WTC11 (cell line): ENCODE measurements around the gene ITPR1. TPM values are rescaled to one million over a fixed set of nuclear protein-coding genes. Genes with fewer than 3 reads are reported as not detected.

ENCODE experiments used
- ATAC-seq: fragments of 200-7000 bp; cut with Tn5 transposase; 2 replicates; pipeline ENCODE4 v1.10.0; 2021; ENCODE audit warnings: mild to moderate bottlenecking, moderate library complexity
- CTCF ChIA-PET: fragments of 300-600 bp; sonication (Branson Sonifier 250); formaldehyde crosslinking; loops from one replicate; lab custom pipeline; 2021; ENCODE audit warnings: antibody characterized with exemption; lab: Charles Lee
- POLR2A ChIA-PET: fragments of 350-600 bp; sonication (Branson Sonifier 250); formaldehyde crosslinking; loops from one replicate; lab custom pipeline; 2021; ENCODE audit warnings: antibody characterized with exemption; lab: Charles Lee
- DNase-seq: peaks from one replicate; pipeline ENCODE4 v3.0.0; 2021; ENCODE audit warnings: low spot score
- H3K27ac Mint-ChIP-seq: 2 replicates; pipeline ENCODE4 v1.8.0; 2021; ENCODE audit warnings: mixed read lengths
- H3K27me3 Mint-ChIP-seq: 2 replicates; pipeline ENCODE4 v1.8.0; 2021; ENCODE audit warnings: low read depth, mild to moderate bottlenecking, moderate library complexity, mixed read lengths
- H3K36me3 Mint-ChIP-seq: 2 replicates; pipeline ENCODE4 v1.8.0; 2021; ENCODE audit warnings: mixed read lengths
- H3K4me1 Mint-ChIP-seq: 2 replicates; pipeline ENCODE4 v1.8.0; 2022; ENCODE audit warnings: mixed read lengths
- H3K4me3 Mint-ChIP-seq: 2 replicates; pipeline ENCODE4 v1.8.0; 2021; ENCODE audit warnings: mild to moderate bottlenecking, moderate library complexity, mixed read lengths
- H3K9me3 Mint-ChIP-seq: 2 replicates; pipeline ENCODE4 v1.8.0; 2021; ENCODE audit warnings: mixed read lengths
- AFF4 ChIP-seq: sonication (generic); formaldehyde crosslinking; IDR thresholded peaks from 2 replicates; pipeline ENCODE4 v1.8.1; 2023; ENCODE audit warnings: mild to moderate bottlenecking, missing genetic modification reagents, borderline replicate concordance
- CREM ChIP-seq: sonication (generic); formaldehyde crosslinking; IDR thresholded peaks from 2 replicates; pipeline ENCODE4 v1.8.1; 2022; ENCODE audit warnings: mild to moderate bottlenecking, missing genetic modification reagents, moderate library complexity
- E2F5 ChIP-seq: sonication (generic); formaldehyde crosslinking; IDR thresholded peaks from 2 replicates; pipeline ENCODE4 v1.8.1; 2022; ENCODE audit warnings: mild to moderate bottlenecking, moderate library complexity, missing genetic modification reagents
- FOXK1 ChIP-seq: sonication (generic); formaldehyde crosslinking; IDR thresholded peaks from 2 replicates; pipeline ENCODE4 v1.8.0; 2022; ENCODE audit warnings: mild to moderate bottlenecking, moderate library complexity, missing genetic modification reagents
- HMGA2 ChIP-seq: fragments of 250-450 bp; sonication (Bioruptor Pico); IDR thresholded peaks from 2 replicates; pipeline ENCODE4 v1.4.0; 2021; ENCODE audit warnings: mild to moderate bottlenecking, moderate library complexity
- IRF2 ChIP-seq: sonication (generic); formaldehyde crosslinking; IDR thresholded peaks from 2 replicates; pipeline ENCODE4 v1.8.0; 2022; ENCODE audit warnings: low read depth, missing genetic modification reagents, borderline replicate concordance
- MXD4 ChIP-seq: fragments of 250-450 bp; sonication (Bioruptor Pico); IDR thresholded peaks from 2 replicates; pipeline ENCODE4 v1.8.0; 2021; ENCODE audit warnings: mild to moderate bottlenecking, moderate library complexity, borderline replicate concordance
- OVOL2 ChIP-seq: fragments of 250-450 bp; sonication (Bioruptor Pico); IDR thresholded peaks from 2 replicates; pipeline ENCODE4 v1.9.0; 2021; ENCODE audit warnings: mild to moderate bottlenecking, borderline replicate concordance
- PREB ChIP-seq: sonication (generic); formaldehyde crosslinking; IDR thresholded peaks from 2 replicates; pipeline ENCODE4 v1.8.1; 2022; ENCODE audit warnings: mild to moderate bottlenecking, missing genetic modification reagents, moderate library complexity, borderline replicate concordance
- SMAD3 ChIP-seq: sonication (generic); formaldehyde crosslinking; IDR thresholded peaks from 2 replicates; pipeline ENCODE4 v1.8.0; 2022; ENCODE audit warnings: missing genetic modification reagents, mild to moderate bottlenecking, borderline replicate concordance
- TEAD4 ChIP-seq: sonication (generic); formaldehyde crosslinking; IDR thresholded peaks from 2 replicates; pipeline ENCODE4 v1.8.0; 2022; ENCODE audit warnings: mild to moderate bottlenecking, missing genetic modification reagents
- ZNF219 ChIP-seq: sonication (generic); formaldehyde crosslinking; IDR thresholded peaks from 2 replicates; pipeline ENCODE4 v1.8.0; 2023; ENCODE audit warnings: missing genetic modification reagents, mild to moderate bottlenecking, borderline replicate concordance
- ZNF532 ChIP-seq: fragments of 250-450 bp; sonication (Bioruptor Pico); IDR thresholded peaks from 2 replicates; pipeline ENCODE4 v1.9.0; 2021; ENCODE audit warnings: mild to moderate bottlenecking, borderline replicate concordance
- total RNA-seq: library from RNA; stranded (reverse); gene quantifications from 3 replicates; pipeline ENCODE4 v1.2.3, GENCODE V29; 2021
- TF ChIP-seq, protein P1 (sequence below): sonication (generic); formaldehyde crosslinking; IDR thresholded peaks from 2 replicates; pipeline ENCODE4 v1.8.1; 2023; ENCODE audit warnings: mild to moderate bottlenecking, moderate library complexity, missing genetic modification reagents
- TF ChIP-seq, protein P2 (sequence below): sonication (generic); formaldehyde crosslinking; conservative IDR thresholded peaks from 2 replicates; pipeline ENCODE4 v1.8.1; 2022; ENCODE audit warnings: mild to moderate bottlenecking, missing genetic modification reagents
- TF ChIP-seq, protein P3 (sequence below): sonication (generic); formaldehyde crosslinking; IDR thresholded peaks from 2 replicates; pipeline ENCODE4 v1.8.0; 2023; ENCODE audit warnings: missing genetic modification reagents, mild to moderate bottlenecking, borderline replicate concordance

ITPR1 gene
- total RNA-seq, 1 experiment from 2014 or later = 11.8 TPM

DNA sequence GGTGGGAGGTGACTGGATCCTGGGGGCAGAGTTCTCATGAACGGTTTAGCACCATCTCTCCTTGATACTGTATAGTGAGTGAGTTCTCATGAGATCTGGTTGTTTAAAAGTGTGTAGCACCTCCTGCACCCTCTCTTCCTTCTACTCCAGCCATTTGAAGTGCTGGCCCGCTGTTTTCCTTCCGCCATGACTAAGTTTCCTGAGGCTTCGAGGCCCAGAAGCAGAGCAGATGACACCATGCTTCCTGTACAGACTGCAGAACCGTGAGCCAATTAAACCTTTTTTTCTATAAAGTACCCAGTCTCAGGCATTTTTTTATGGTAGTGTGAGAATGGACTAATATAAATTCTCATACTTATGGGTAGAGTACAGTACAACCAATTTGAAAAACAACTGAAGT is 362.5 kb downstream of the ITPR1 start (continued):
- TF ChIP-seq ZNF532 (CRISPR knock-in tag) (no peak), SMAD3 (CRISPR knock-in tag) (no peak), TEAD4 (CRISPR knock-in tag) (no peak)
- TF ChIP-seq, protein P1, sequence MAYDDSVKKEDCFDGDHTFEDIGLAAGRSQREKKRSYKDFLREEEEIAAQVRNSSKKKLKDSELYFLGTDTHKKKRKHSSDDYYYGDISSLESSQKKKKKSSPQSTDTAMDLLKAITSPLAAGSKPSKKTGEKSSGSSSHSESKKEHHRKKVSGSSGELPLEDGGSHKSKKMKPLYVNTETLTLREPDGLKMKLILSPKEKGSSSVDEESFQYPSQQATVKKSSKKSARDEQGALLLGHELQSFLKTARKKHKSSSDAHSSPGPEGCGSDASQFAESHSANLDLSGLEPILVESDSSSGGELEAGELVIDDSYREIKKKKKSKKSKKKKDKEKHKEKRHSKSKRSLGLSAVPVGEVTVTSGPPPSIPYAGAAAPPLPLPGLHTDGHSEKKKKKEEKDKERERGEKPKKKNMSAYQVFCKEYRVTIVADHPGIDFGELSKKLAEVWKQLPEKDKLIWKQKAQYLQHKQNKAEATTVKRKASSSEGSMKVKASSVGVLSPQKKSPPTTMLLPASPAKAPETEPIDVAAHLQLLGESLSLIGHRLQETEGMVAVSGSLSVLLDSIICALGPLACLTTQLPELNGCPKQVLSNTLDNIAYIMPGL (CRISPR knock-in tag) = no peak

DNA sequence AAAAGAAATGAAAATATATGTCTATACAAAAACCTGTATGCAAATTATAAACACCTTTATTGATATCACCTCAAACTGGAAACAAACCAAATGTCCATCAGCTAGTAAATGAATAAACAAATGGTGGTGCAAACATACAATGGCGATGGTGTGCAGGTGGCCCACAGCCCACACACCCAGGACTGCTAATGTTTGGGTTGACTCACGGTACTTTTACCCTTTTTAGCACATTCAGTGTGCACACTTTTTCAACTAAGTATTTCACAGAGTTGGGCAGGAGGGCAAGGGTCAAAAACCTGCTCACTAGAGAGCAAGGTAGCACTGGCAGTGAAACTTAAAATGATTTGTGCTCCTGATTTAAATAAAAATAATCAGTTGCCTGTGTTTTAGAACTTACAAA is 363.0 kb downstream of the ITPR1 start:
- DNase-seq (no peak), ATAC-seq (no peak)
- peaks cover 9% of the 10 kb centered on the region for H3K9me3 Mint-ChIP-seq
- TF ChIP-seq FOXK1 = no peak
- no peak for TF ChIP-seq MXD4 (CRISPR knock-in tag)
- TF ChIP-seq HMGA2 (CRISPR knock-in tag) = no peak
- no peak for TF ChIP-seq CREM (CRISPR knock-in tag)
- no peak for TF ChIP-seq OVOL2 (CRISPR knock-in tag)
- TF ChIP-seq IRF2 (CRISPR knock-in tag) = no peak
- TF ChIP-seq, protein P2, sequence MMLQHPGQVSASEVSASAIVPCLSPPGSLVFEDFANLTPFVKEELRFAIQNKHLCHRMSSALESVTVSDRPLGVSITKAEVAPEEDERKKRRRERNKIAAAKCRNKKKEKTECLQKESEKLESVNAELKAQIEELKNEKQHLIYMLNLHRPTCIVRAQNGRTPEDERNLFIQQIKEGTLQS (CRISPR knock-in tag) = no peak
- peaks cover 3% of the 10 kb centered on the region for H3K36me3 Mint-ChIP-seq
- H3K27ac Mint-ChIP-seq = no peak overlapping the region
- peaks cover 6% of the 10 kb centered on the region for H3K4me1 Mint-ChIP-seq
- POLR2A ChIA-PET = no interaction called here
- H3K4me3 Mint-ChIP-seq = no peak overlapping the region
- H3K27me3 Mint-ChIP-seq = no peaks in the 10 kb centered on the region
- CTCF ChIA-PET = no interaction called here

DNA sequence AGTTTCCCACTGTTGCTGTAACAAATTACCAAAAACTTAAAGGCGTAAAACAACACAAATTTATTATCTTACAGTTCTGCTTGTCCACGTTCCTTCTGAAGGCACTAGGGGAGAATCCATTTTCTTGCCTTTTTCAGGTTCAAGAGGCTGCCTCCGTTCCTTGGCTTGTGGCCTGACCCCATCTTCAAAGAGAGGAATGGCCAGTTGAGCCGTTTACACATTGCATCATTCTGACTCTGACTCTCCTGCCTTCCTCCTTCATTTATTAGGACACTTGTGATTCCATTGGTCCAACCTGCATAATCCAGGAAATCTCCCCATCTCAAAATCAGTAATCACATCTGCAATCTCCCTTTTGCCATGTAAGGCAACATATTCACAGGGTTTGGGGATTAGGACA is 363.4 kb downstream of the ITPR1 start:
- ChIA-PET CTCF (no interaction called here), POLR2A (no interaction called here)
- no peaks in the 10 kb centered on the region for H3K27me3 Mint-ChIP-seq
- peaks cover 6% of the 10 kb centered on the region for H3K36me3 Mint-ChIP-seq
- DNase-seq (no peak), ATAC-seq (no peak)
- H3K4me3 Mint-ChIP-seq = no peak overlapping the region
- peaks cover 6% of the 10 kb centered on the region for H3K4me1 Mint-ChIP-seq
- H3K9me3 Mint-ChIP-seq = peaks cover 12% of the 10 kb centered on the region
- H3K27ac Mint-ChIP-seq = no peak overlapping the region
- TF ChIP-seq, protein P3, sequence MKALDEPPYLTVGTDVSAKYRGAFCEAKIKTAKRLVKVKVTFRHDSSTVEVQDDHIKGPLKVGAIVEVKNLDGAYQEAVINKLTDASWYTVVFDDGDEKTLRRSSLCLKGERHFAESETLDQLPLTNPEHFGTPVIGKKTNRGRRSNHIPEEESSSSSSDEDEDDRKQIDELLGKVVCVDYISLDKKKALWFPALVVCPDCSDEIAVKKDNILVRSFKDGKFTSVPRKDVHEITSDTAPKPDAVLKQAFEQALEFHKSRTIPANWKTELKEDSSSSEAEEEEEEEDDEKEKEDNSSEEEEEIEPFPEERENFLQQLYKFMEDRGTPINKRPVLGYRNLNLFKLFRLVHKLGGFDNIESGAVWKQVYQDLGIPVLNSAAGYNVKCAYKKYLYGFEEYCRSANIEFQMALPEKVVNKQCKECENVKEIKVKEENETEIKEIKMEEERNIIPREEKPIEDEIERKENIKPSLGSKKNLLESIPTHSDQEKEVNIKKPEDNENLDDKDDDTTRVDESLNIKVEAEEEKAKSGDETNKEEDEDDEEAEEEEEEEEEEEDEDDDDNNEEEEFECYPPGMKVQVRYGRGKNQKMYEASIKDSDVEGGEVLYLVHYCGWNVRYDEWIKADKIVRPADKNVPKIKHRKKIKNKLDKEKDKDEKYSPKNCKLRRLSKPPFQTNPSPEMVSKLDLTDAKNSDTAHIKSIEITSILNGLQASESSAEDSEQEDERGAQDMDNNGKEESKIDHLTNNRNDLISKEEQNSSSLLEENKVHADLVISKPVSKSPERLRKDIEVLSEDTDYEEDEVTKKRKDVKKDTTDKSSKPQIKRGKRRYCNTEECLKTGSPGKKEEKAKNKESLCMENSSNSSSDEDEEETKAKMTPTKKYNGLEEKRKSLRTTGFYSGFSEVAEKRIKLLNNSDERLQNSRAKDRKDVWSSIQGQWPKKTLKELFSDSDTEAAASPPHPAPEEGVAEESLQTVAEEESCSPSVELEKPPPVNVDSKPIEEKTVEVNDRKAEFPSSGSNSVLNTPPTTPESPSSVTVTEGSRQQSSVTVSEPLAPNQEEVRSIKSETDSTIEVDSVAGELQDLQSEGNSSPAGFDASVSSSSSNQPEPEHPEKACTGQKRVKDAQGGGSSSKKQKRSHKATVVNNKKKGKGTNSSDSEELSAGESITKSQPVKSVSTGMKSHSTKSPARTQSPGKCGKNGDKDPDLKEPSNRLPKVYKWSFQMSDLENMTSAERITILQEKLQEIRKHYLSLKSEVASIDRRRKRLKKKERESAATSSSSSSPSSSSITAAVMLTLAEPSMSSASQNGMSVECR = no peak
- TF ChIP-seq ZNF219 = no peak
- no peak for TF ChIP-seq E2F5
- no peak for TF ChIP-seq AFF4 (CRISPR knock-in tag)
- TF ChIP-seq PREB (CRISPR knock-in tag) = no peak
